Measurements from ENCODE around the gene PLAGL2. TPM values are rescaled to one million over a fixed set of nuclear protein-coding genes. Genes with fewer than 3 reads are reported as not detected.

Gene PLAGL2
- total RNA-seq, 1 donor from 2014 or later: 17.9 TPM

DNA sequence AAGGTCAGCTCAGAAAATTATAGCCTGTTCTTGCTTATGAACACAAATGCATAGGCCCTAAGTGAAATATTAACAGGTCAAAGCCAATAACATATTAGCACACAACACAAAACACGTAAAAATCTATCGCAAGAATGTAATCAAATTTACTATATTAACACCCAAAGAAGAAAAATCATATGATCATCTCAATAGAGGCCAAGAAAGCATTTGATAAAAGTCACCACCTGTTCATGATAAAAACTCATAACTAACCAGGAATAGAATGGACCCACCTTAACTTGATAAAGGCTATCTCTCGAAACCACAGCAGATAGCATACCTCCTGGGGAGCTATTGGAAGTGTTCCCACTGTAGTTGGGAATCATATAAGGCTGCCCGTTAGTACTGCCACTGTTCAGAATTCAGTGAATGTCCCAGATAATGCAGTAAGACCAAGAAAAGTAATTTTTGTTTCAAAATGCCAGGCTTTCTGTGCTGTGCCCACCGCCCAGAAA, 21.8 kb upstream of the PLAGL2 start:
- H3K27ac Mint-ChIP-seq: no peak overlapping the region
- POLR2A ChIA-PET: no interaction called here
- peaks cover 25% of the 10 kb centered on the region for H3K4me1 Mint-ChIP-seq
- intact Hi-C loops (cut with micrococcal nuclease): no loop called here
- TF ChIP-seq, protein P1, sequence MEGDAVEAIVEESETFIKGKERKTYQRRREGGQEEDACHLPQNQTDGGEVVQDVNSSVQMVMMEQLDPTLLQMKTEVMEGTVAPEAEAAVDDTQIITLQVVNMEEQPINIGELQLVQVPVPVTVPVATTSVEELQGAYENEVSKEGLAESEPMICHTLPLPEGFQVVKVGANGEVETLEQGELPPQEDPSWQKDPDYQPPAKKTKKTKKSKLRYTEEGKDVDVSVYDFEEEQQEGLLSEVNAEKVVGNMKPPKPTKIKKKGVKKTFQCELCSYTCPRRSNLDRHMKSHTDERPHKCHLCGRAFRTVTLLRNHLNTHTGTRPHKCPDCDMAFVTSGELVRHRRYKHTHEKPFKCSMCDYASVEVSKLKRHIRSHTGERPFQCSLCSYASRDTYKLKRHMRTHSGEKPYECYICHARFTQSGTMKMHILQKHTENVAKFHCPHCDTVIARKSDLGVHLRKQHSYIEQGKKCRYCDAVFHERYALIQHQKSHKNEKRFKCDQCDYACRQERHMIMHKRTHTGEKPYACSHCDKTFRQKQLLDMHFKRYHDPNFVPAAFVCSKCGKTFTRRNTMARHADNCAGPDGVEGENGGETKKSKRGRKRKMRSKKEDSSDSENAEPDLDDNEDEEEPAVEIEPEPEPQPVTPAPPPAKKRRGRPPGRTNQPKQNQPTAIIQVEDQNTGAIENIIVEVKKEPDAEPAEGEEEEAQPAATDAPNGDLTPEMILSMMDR (IDR thresholded peaks at IDR 0.05): no peak
- CTCF ChIA-PET: no interaction called here
- ATAC-seq (ENCODE audit: low read depth) (no peak), DNase-seq (no peak)
- H3K9me3 Mint-ChIP-seq: no peaks in the 10 kb centered on the region
- H3K36me3 Mint-ChIP-seq (ENCODE audit: low read depth): peaks cover 70% of the 10 kb centered on the region
- H3K4me3 Mint-ChIP-seq: no peak overlapping the region
- H3K27me3 Mint-ChIP-seq: no peaks in the 10 kb centered on the region

- no peaks in the 10 kb centered on the region for H3K27me3 Mint-ChIP-seq
- TF ChIP-seq, protein P1 (IDR thresholded peaks at IDR 0.05): no peak
Observed at GRCh38 chr20:32227744-32228688, 20.5 kb upstream of the PLAGL2 start.

GRCh38 chr20:32227306-32227705, 19.8 kb upstream of the PLAGL2 start:
- DNase-seq (no peak), ATAC-seq (ENCODE audit: low read depth) (no peak)
- intact Hi-C loops (cut with micrococcal nuclease): no loop called here
- H3K27ac Mint-ChIP-seq: no peak overlapping the region
- H3K4me3 Mint-ChIP-seq: no peak overlapping the region
- TF ChIP-seq, protein P1 (IDR thresholded peaks at IDR 0.05): no peak
- peaks cover 12% of the 10 kb centered on the region for H3K4me1 Mint-ChIP-seq
- no peaks in the 10 kb centered on the region for H3K9me3 Mint-ChIP-seq
- H3K27me3 Mint-ChIP-seq: no peaks in the 10 kb centered on the region
- CTCF ChIA-PET: no interaction called here
- POLR2A ChIA-PET: no interaction called here
- H3K36me3 Mint-ChIP-seq (ENCODE audit: low read depth): peaks cover 71% of the 10 kb centered on the region

More at GRCh38 chr20:32227744-32228688, 20.5 kb upstream of the PLAGL2 start:
- Mint-ChIP-seq H3K36me3 (ENCODE audit: low read depth) (peaks cover 71% of the 10 kb centered on the region), H3K4me1 (peaks cover 19% of the 10 kb centered on the region), H3K4me3 (no peak overlapping the region), H3K27ac (no peak overlapping the region), H3K9me3 (no peaks in the 10 kb centered on the region)
- ChIA-PET POLR2A (no interaction called here), CTCF (no interaction called here)
- intact Hi-C loops (cut with micrococcal nuclease): no loop called here
- no peak for DNase-seq
- no peak for ATAC-seq (ENCODE audit: low read depth)

GRCh38 chr20:32226391-32226790, 18.8 kb upstream of the PLAGL2 start:
- H3K9me3 Mint-ChIP-seq: no peaks in the 10 kb centered on the region
- no peaks in the 10 kb centered on the region for H3K27me3 Mint-ChIP-seq
- intact Hi-C loops (cut with micrococcal nuclease): no loop called here
- CTCF ChIA-PET: no interaction called here
- H3K36me3 Mint-ChIP-seq (ENCODE audit: low read depth): peaks cover 72% of the 10 kb centered on the region
- POLR2A ChIA-PET: no interaction called here
- TF ChIP-seq, protein P1 (IDR thresholded peaks at IDR 0.05): no peak
- H3K4me1 Mint-ChIP-seq: peaks cover 3% of the 10 kb centered on the region
- DNase-seq (no peak), ATAC-seq (ENCODE audit: low read depth) (no peak)
- H3K27ac Mint-ChIP-seq: no peak overlapping the region
- H3K4me3 Mint-ChIP-seq: no peak overlapping the region

DNA sequence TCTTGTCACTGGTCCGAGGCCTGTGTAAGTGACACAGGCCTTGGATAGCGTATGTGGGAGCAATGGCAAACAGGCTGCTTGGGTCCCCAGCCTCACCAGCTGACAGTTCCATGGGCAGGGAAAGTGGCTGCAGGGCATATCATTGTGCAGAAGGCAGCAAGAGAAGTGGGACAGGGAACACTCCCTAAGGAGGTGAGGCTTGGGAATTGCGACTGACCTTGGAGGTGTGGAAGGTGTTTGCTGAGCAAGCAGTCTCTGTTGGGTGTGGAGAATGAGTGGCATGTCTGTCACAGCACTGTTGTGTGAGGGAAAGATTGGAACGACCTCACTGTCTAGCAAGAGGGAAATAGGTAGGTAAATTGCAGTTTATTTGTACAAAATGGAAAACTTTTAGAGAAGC, 16.9 kb upstream of the PLAGL2 start:
- Mint-ChIP-seq H3K9me3 (no peaks in the 10 kb centered on the region), H3K27ac (no peak overlapping the region), H3K4me3 (no peak overlapping the region), H3K27me3 (no peaks in the 10 kb centered on the region), H3K4me1 (no peaks in the 10 kb centered on the region), H3K36me3 (ENCODE audit: low read depth) (peaks cover 75% of the 10 kb centered on the region)
- ChIA-PET CTCF (no interaction called here), POLR2A (no interaction called here)
- ATAC-seq (ENCODE audit: low read depth): no peak
- DNase-seq: no peak
- intact Hi-C loops (cut with micrococcal nuclease): no loop called here
- TF ChIP-seq, protein P1 (IDR thresholded peaks at IDR 0.05): no peak
